HepG2 (cell line): ENCODE results near the gene SLC44A5. TPM values are rescaled to one million over a fixed set of nuclear protein-coding genes. Genes with fewer than 3 reads are reported as not detected.

ENCODE experiments used
- ATAC-seq: fragments of 200-7000 bp; cut with Tn5 transposase; 3 replicates; pipeline ENCODE4 v1.9.1; 2020; ENCODE audit warnings: mild to moderate bottlenecking, moderate library complexity
- BruUV-seq: library from RNA; stranded (reverse); fragments of 400-500 nt; replicated peaks from 2 replicates; lab custom pipeline; 2021; lab: Mats Ljungman, UMichigan
- CTCF ChIA-PET: fragments of 300-600 bp; formaldehyde crosslinking; extraction: SDS; loops from one replicate; lab custom pipeline; 2021; ENCODE audit warnings: low total read pairs, inconsistent platforms, low intra/inter-chr PET ratio; lab: Yijun Ruan, JAX
- POLR2A ChIA-PET: fragments of 350-600 bp; sonication (Branson Sonifier 250); formaldehyde crosslinking; loops from one replicate; lab custom pipeline; 2020; ENCODE audit warnings: antibody characterized with exemption, inconsistent platforms; lab: Yijun Ruan, JAX
- DNase-seq: peaks from one replicate; pipeline ENCODE4 v3.0.0-alpha.2; 2015; ENCODE audit warnings: low spot score
- FAIRE-seq: peaks from 3 replicates; lab custom pipeline; 2011; peaks lifted over from hg19 to GRCh38; lab: Jason Lieb, UNC
- H2AFZ ChIP-seq: one replicate; pipeline ENCODE4 v1.6.1; 2011; ENCODE audit warnings: low read length, inconsistent platforms
- H3K27ac ChIP-seq: fragments of 300-600 bp; 3 replicates; pipeline ENCODE4 v1.8.0; 2011; ENCODE audit warnings: mixed run types, mild to moderate bottlenecking, mixed read lengths, low read length, inconsistent platforms; ENCODE audit not compliant: insufficient read depth; ENCODE audit errors: extremely low read length
- H3K27me3 ChIP-seq, 2 experiments: fragments of 200-600 bp in 1 of 2; 2 replicates in 1 of 2; 3 replicates in 1 of 2; pipeline versions ENCODE4 v1.6.0 to v1.8.0; 2011; ENCODE audit warnings: low read length in 2 of 2, mild to moderate bottlenecking in 2 of 2, moderate library complexity in 2 of 2, inconsistent platforms in 1 of 2; ENCODE audit not compliant: insufficient read depth in 2 of 2, control insufficient read depth in 1 of 2
- H3K36me3 ChIP-seq, 2 experiments: fragments of 200-600 bp in 1 of 2; replicated peaks in 1 of 2; 2 replicates in 1 of 2; 3 replicates in 1 of 2; pipeline versions ENCODE4 v1.5.1 to v1.8.0; 2011; ENCODE audit warnings: low read length in 2 of 2, inconsistent platforms in 1 of 2; ENCODE audit not compliant: insufficient read depth in 2 of 2, control insufficient read depth in 1 of 2
- H3K4me1 ChIP-seq: 2 replicates; pipeline ENCODE4 v1.5.1; 2012; ENCODE audit warnings: low read length, inconsistent platforms; ENCODE audit not compliant: insufficient read depth
- H3K4me2 ChIP-seq: 2 replicates; pipeline ENCODE4 v1.6.0; 2011; ENCODE audit warnings: low read depth, low read length, inconsistent platforms
- H3K4me3 ChIP-seq, 3 experiments: fragments of 200-600 bp in 1 of 3; sonication (generic), shearing (Covaris generic) in 1 of 3; replicated peaks in 1 of 3; 2 replicates each; pipeline ENCODE4 v1.5.1; 2011 to 2016; ENCODE audit warnings: low read length in 3 of 3, inconsistent platforms in 2 of 3, low read depth in 2 of 3, mild to moderate bottlenecking in 2 of 3, control low read depth in 1 of 3, mixed read lengths in 1 of 3; ENCODE audit not compliant: insufficient read depth in 1 of 3
- H3K79me2 ChIP-seq: one replicate; pipeline ENCODE4 v1.6.1; 2011; ENCODE audit warnings: low read length, inconsistent platforms; ENCODE audit not compliant: insufficient read depth
- H3K9ac ChIP-seq: 2 replicates; pipeline ENCODE4 v1.6.0; 2011; ENCODE audit warnings: mild to moderate bottlenecking, low read depth, low read length, inconsistent platforms; ENCODE audit not compliant: insufficient read depth
- H3K9me3 ChIP-seq: 2 replicates; pipeline ENCODE4 v1.5.1; 2012; ENCODE audit warnings: mild to moderate bottlenecking, low read length
- H4K20me1 ChIP-seq: 2 replicates; pipeline ENCODE4 v1.6.0; 2011; ENCODE audit warnings: inconsistent platforms, mild to moderate bottlenecking, low read length, moderate library complexity; ENCODE audit not compliant: insufficient read depth
- HNF1A ChIP-seq, 2 experiments: sonication (generic) in 1 of 2; formaldehyde crosslinking in 1 of 2; IDR thresholded peaks; 2 replicates each; pipeline versions ENCODE4 v1.4.0 to v1.6.1; 2016 to 2020; ENCODE audit warnings: borderline replicate concordance in 1 of 2, low read depth in 1 of 2, mild to moderate bottlenecking in 1 of 2, missing genetic modification reagents in 1 of 2
- ZNF235 ChIP-seq: sonication (generic); formaldehyde crosslinking; IDR thresholded peaks from 2 replicates; pipeline ENCODE4 v1.8.1; 2023; ENCODE audit warnings: mild to moderate bottlenecking, missing genetic modification reagents, borderline replicate concordance
- WGBS: methylation state at CpG from one replicate; pipeline ENCODE4 v1.1.6; 2017; ENCODE audit warnings: low lambda C conversion rate; 5-methylcytosine and 5-hydroxymethylcytosine counted together
- in situ Hi-C: cut with HindIII; loops from 2 replicates; pipeline ENCODE4 v1.10.0; 2017; ENCODE audit warnings: low pct_unique_long_range_greater_than_20kb; ENCODE audit not compliant: extremely low pct_ligation_motif_present
- intact Hi-C: fragments of 100-400 bp; cut with micrococcal nuclease; formaldehyde crosslinking; loops from one replicate; pipeline ENCODE4 v1.10.0; 2022; ENCODE audit not compliant: unreplicated experiment
- polyA plus RNA-seq, 8 experiments: library from polyadenylated mRNA; depleted of rRNA in 3 of 8; stranded (reverse) in 7 of 8; unstranded in 1 of 8; fragments of >200 nt; fragmentation: Illumina TruSeq in 4 of 8; extraction: Trizol in 4 of 8; gene quantifications; 2 replicates each; pipeline versions ENCODE4 v1.2.1 to v1.2.3, GENCODE V29; 2011 to 2016; ENCODE audit warnings: low read depth in 4 of 8, missing spikeins in 1 of 8, mixed read lengths in 1 of 8; ENCODE audit not compliant: insufficient read depth in 1 of 8
- total RNA-seq, 5 experiments: library from RNA; depleted of rRNA; stranded (reverse); fragments of >200 nt; fragmentation: Illumina TruSeq; extraction: Trizol; gene quantifications; 2 replicates each; pipeline ENCODE4 v1.2.3, GENCODE V29; 2016; ENCODE audit warnings: low read depth in 1 of 5

The SLC44A5 gene
- total and polyA plus RNA-seq, 2 of the 13 experiments (the other 11 are each of a cell fraction or from before 2014, with no cell fraction given): 8.0 to 16.0 TPM

GRCh38 chr1:75392278-75392677 is 218.6 kb downstream of the SLC44A5 start:
- BruUV-seq: no TSS peak
- H3K9ac ChIP-seq: no peak overlapping the region
- no peak for ATAC-seq
- no peaks in the 10 kb centered on the region for H3K36me3 ChIP-seq
- ChIA-PET CTCF (no interaction called here), POLR2A (no interaction called here)
- no peak overlapping the region for H3K27ac ChIP-seq
- H3K4me2 ChIP-seq: no peak overlapping the region
- H3K4me3 ChIP-seq: no peak overlapping the region
- H4K20me1 ChIP-seq: no peaks in the 10 kb centered on the region
- TF ChIP-seq HNF1A (IDR thresholded peaks at IDR 0.05; ENCODE audit: low read depth) (no peak), HNF1A (CRISPR knock-in tag; IDR thresholded peaks at IDR 0.05; ENCODE audit: borderline replicate concordance) (no peak), ZNF235 (CRISPR knock-in tag) (no peak)
- WGBS: 5% methylated on average over 1 of the region's 1 CpG
- no peak for DNase-seq
- no peaks in the 10 kb centered on the region for H3K9me3 ChIP-seq
- H3K4me1 ChIP-seq: no peaks in the 10 kb centered on the region
- no peaks in the 10 kb centered on the region for H3K79me2 ChIP-seq
- H2AFZ ChIP-seq: no peak overlapping the region
- no peak for FAIRE-seq
- in situ Hi-C loops: no loop called here
- intact Hi-C loops: no loop called here
- H3K27me3 ChIP-seq: no peaks in the 10 kb centered on the region
